Thyroid gland (tissue), 4 donors: ENCODE data around the gene CAMKMT.
A peak's percentile ranks its signal among the peaks of the same experiment; 100 is the strongest.

Source experiments
- POLR2A ChIP-seq, 2 donors: fragments of 450-650 bp; IDR thresholded peaks; one replicate each; pipeline ENCODE4 v1.6.1; 2017; ENCODE audit warnings: antibody characterized with exemption in 2 of 2, mild to moderate bottlenecking in 2 of 2, moderate library complexity in 1 of 2
- TF ChIP-seq, protein P1 (sequence below), 6 experiments: fragments of 200-600 bp in 3 of 6; fragments of 450-650 bp in 3 of 6; sonication (generic) in 3 of 6; IDR thresholded peaks; one replicate each; pipeline ENCODE4 v1.5.1; 2016 to 2019; ENCODE audit warnings: antibody characterized with exemption in 6 of 6, mild to moderate bottlenecking in 2 of 6, inconsistent platforms in 1 of 6, moderate library complexity in 1 of 6

DNA sequence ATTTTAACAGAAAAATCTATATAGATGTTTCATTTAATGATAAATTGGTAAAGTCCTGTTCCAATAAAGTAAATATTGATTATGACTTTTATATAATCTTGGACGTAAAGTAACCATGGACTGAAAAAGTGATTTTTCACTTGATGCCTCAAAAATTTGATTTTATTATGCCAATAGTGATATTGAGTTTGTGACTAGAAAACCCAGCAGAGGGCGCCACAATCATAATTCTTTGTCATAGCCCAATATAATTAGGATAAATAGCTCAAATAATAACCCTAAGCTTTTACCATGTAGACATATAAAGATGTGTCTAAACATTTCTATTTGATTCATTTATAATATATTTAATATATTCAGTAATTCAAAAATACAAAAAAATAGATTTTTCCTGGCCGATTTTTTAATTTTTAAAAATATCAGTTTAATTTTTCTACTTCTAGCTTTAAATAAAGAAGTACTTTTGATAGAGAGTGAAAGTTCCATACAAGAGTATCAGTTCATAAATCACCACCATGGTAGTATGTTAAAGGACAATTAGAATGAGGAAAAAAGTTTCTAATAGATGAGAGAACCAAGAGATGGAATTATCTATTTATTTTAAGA, 30.7 kb downstream of the CAMKMT start:
- TF ChIP-seq, protein P1, sequence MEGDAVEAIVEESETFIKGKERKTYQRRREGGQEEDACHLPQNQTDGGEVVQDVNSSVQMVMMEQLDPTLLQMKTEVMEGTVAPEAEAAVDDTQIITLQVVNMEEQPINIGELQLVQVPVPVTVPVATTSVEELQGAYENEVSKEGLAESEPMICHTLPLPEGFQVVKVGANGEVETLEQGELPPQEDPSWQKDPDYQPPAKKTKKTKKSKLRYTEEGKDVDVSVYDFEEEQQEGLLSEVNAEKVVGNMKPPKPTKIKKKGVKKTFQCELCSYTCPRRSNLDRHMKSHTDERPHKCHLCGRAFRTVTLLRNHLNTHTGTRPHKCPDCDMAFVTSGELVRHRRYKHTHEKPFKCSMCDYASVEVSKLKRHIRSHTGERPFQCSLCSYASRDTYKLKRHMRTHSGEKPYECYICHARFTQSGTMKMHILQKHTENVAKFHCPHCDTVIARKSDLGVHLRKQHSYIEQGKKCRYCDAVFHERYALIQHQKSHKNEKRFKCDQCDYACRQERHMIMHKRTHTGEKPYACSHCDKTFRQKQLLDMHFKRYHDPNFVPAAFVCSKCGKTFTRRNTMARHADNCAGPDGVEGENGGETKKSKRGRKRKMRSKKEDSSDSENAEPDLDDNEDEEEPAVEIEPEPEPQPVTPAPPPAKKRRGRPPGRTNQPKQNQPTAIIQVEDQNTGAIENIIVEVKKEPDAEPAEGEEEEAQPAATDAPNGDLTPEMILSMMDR (IDR thresholded peaks at IDR 0.05), result peak in 4 of 6 experiments; percentile 31 to 62 (median 52)
- no peak for TF ChIP-seq POLR2A (IDR thresholded peaks at IDR 0.05)
